GM12864 (cell line): ENCODE results near the gene RSAD2.

Experiments
- DNase-seq: peaks from one replicate; pipeline ENCODE4 v3.0.0-alpha.2; 2011; ENCODE audit warnings: low read depth
- H3K4me3 ChIP-seq: 2 replicates; pipeline ENCODE4 v1.5.1; 2011; ENCODE audit warnings: mild to moderate bottlenecking, low read depth, low read length, control low read depth
- TF ChIP-seq, protein P1 (sequence below): IDR thresholded peaks from 2 replicates; pipeline ENCODE4 v1.5.1; 2011; ENCODE audit warnings: low read depth, mild to moderate bottlenecking, moderate library complexity, low read length, control low read depth, inconsistent platforms; ENCODE audit errors: missing control alignments

The RSAD2 gene

DNA sequence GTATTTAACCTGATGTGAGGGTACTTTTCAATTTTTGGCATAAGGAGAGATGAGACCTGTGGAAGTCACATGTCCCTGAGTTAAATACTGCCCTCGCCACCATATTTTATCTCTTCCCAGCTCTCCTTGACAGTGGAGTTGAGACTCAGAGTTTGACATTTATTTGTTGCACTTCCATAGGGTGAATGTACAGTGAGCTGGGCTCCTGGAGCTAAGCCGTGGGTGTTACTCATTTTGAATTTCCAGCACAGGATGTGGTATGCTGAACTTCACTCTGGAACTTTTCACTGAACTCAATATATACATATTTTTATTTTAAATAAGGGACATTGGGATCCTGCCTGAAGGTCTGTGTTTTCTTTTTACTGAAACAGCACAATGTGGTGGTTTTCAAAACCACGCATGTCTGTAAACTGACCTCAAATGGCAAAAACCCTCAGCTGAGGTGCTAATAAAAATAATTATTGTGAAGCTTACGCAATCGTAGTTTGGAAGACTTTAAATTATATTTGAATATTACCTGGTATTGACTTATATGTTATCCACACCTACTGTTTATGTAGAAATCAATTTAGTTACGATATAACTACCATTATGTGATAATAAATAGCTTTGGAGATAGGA, 51.7 kb downstream of the RSAD2 start:
- DNase-seq, result no peak
- TF ChIP-seq, protein P1, sequence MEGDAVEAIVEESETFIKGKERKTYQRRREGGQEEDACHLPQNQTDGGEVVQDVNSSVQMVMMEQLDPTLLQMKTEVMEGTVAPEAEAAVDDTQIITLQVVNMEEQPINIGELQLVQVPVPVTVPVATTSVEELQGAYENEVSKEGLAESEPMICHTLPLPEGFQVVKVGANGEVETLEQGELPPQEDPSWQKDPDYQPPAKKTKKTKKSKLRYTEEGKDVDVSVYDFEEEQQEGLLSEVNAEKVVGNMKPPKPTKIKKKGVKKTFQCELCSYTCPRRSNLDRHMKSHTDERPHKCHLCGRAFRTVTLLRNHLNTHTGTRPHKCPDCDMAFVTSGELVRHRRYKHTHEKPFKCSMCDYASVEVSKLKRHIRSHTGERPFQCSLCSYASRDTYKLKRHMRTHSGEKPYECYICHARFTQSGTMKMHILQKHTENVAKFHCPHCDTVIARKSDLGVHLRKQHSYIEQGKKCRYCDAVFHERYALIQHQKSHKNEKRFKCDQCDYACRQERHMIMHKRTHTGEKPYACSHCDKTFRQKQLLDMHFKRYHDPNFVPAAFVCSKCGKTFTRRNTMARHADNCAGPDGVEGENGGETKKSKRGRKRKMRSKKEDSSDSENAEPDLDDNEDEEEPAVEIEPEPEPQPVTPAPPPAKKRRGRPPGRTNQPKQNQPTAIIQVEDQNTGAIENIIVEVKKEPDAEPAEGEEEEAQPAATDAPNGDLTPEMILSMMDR, result no peak
- no peak overlapping the region for H3K4me3 ChIP-seq

DNA sequence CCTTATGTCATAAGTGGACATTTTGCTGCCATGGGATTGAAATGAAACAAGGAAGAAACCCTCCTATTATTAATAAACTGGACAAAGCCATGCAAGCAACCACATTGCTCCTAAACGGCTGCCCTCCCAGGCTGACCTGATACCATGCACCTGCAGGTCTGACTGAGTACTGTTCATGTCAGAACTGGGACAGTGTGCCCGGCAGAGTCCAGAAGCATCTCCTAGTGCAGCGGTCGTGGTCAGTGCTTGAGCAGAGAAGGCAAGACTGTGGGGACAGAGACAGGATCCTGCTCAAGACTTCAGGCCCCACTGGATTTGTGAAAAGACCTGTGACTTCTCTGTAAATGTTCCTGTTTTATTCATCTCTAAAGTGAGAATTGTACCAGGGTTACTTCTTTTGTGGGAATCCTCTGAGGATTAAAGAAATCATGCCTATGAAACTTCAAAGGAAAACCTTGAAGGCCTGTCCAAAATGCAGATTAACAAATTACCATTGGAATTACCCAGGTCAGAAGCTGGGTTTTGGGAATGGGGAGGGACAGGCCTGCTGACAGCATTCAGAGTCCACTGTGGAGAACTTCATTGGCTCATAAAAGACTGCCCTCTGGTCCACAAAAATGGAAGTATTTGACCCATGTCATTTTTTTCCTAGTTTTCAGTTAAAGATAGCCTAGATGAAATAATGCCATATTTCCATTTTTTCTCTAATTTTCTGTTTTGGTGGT, 53.5 kb downstream of the RSAD2 start:
- H3K4me3 ChIP-seq, result no peak overlapping the region
- TF ChIP-seq, protein P1, result no peak
- no peak for DNase-seq

DNA sequence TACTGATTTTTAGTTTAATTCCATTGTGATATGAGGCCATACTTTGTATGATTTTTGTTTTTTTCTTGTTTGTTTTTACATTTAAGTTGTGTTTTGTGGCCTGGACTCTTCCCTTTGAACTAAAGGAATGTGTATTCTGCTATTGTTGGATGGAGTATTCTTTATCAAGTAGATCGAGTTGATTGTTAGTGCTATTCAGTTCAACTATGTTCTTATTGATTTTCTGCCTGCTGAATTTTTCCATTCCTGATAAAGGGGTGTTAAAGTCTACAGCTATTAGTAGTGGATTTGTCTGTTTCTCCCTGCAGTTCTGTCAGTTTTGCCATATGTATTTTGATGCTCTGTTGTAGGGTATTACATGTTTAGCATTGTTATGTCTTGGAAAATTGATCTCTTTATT, 54.2 kb downstream of the RSAD2 start:
- no peak for DNase-seq
- TF ChIP-seq, protein P1, result no peak
- no peak overlapping the region for H3K4me3 ChIP-seq

DNA sequence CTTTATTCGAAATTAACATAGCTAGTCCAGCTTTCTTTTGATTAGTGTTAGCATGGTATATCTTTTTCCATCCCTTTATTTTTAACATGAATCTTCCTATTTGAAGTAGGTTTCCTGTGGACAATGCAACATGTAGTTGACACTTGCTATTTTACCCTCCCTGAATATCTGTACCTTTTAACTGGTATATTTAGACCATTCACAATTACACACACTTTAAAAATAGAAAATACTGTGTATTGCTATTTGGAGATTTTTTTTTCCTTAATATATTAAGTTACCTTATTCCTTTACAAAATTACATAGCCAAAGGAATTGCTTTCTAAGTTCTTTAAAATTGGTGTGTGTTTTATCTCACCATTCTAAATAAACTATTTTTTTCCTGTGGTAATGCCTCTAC, 54.6 kb downstream of the RSAD2 start:
- DNase-seq, result no peak
- TF ChIP-seq, protein P1, result no peak
- H3K4me3 ChIP-seq, result no peak overlapping the region

DNA sequence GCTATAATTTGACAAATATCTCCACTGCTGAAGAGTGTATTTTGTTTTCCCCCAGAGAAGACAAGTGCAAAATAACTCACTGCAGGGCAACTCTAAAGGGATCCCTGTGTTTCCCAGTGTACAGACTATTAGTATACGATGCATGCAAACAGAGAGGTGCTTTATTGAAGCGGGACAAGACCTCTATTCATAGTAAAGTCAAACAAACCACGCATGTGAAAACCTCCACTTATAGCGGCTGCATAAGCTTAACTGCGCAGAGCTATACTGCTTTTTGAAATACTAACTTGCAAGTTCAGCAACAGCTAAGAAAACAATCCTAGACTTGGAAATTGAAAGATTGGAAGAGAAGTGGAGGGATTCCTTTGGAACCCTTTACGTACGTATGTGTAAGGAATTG, 55.3 kb downstream of the RSAD2 start:
- TF ChIP-seq, protein P1, result no peak
- no peak overlapping the region for H3K4me3 ChIP-seq
- DNase-seq, result no peak

DNA sequence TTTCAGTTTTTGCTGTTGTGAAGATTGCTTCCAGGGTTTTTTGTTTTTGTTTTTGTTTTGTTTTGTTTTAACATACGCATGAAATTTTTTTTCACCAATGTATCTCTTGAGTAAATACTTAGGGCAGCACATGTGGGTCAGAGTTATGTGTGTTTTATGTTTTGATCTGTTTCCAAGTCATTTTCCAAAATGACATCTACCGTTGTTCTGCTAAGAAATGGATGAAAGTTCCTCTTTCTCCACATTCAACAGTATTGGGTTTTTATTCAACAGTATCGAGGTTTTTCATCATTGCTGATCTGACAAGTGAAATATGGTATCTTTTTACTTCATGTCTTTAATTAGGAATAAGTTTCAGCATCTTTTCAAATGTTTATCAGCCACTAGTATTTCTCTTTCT, 56.3 kb downstream of the RSAD2 start:
- DNase-seq, result no peak
- H3K4me3 ChIP-seq, result no peak overlapping the region
- TF ChIP-seq, protein P1, result no peak

DNA sequence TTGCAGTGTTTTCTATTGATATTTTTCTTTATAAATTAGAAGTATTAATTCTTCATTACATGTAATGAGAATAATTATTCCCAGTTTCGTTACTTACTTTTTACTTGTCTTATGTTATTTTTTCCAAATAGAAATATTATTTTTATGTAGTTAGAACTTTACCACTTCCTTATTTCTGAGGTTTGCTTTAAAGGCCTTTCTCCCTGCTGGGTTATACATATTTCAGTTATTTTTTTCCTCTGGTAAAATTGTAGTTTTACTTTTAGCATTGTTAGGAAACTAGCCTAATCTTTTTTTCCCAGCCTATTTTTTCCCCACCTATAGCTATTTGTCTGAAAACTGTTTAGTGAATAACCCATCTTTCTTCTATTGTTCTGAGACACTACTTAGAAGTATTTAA, 56.8 kb downstream of the RSAD2 start:
- TF ChIP-seq, protein P1, result no peak
- no peak overlapping the region for H3K4me3 ChIP-seq
- DNase-seq, result no peak
